GM12878 (cell line): ENCODE results near the gene RXFP1.

ENCODE experiments used
- EZH2 ChIP-seq: IDR thresholded peaks from 2 replicates; pipeline ENCODE4 v1.6.1; 2012; ENCODE audit warnings: low read depth, mild to moderate bottlenecking, control low read depth, inconsistent platforms, low read length, borderline replicate concordance; ENCODE audit not compliant: control insufficient read depth
- PAX5 ChIP-seq: IDR thresholded peaks from 2 replicates; pipeline ENCODE4 v1.6.1; 2011; ENCODE audit warnings: low read depth, low read length, borderline replicate concordance
- RFX5 ChIP-seq: IDR thresholded peaks from 2 replicates; pipeline ENCODE4 v1.6.1; 2011; ENCODE audit warnings: low read depth, low read length, improper control_type of control experiment
- TAF1 ChIP-seq: IDR thresholded peaks from 2 replicates; pipeline ENCODE4 v1.6.1; 2011; ENCODE audit warnings: mild to moderate bottlenecking, low read depth, low read length, borderline replicate concordance
- TF ChIP-seq, protein P1 (sequence below), 3 experiments: IDR thresholded peaks in 2 of 3; conservative IDR thresholded peaks in 1 of 3; 2 replicates each; pipeline ENCODE4 v1.5.1; 2011; ENCODE audit warnings: low read depth in 3 of 3, low read length in 3 of 3, mild to moderate bottlenecking in 3 of 3, control low read depth in 2 of 3, moderate library complexity in 2 of 3, inconsistent platforms in 1 of 3, mixed read lengths in 1 of 3; ENCODE audit not compliant: control insufficient read depth in 2 of 3, insufficient read depth in 1 of 3; ENCODE audit errors: extremely low read depth in 1 of 3
- TF ChIP-seq, protein P2 (sequence below): fragments of 450-650 bp; formaldehyde crosslinking; IDR thresholded peaks from 2 replicates; pipeline ENCODE4 v1.4.0; 2022; ENCODE audit warnings: mild to moderate bottlenecking, moderate library complexity

GRCh38 chr4:158671665-158671914, 149.9 kb downstream of the RXFP1 start, which contains the start of gene C4orf46:
- TF ChIP-seq, protein P1, sequence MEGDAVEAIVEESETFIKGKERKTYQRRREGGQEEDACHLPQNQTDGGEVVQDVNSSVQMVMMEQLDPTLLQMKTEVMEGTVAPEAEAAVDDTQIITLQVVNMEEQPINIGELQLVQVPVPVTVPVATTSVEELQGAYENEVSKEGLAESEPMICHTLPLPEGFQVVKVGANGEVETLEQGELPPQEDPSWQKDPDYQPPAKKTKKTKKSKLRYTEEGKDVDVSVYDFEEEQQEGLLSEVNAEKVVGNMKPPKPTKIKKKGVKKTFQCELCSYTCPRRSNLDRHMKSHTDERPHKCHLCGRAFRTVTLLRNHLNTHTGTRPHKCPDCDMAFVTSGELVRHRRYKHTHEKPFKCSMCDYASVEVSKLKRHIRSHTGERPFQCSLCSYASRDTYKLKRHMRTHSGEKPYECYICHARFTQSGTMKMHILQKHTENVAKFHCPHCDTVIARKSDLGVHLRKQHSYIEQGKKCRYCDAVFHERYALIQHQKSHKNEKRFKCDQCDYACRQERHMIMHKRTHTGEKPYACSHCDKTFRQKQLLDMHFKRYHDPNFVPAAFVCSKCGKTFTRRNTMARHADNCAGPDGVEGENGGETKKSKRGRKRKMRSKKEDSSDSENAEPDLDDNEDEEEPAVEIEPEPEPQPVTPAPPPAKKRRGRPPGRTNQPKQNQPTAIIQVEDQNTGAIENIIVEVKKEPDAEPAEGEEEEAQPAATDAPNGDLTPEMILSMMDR (IDR thresholded peaks at IDR 0.05 in 2 of 3, conservative IDR thresholded peaks at IDR 0.05 in 1 of 3; ENCODE audit: control insufficient read depth in 2 of 3, extremely low read depth in 1 of 3, insufficient read depth in 1 of 3, low read depth in 3 of 3, low read length in 3 of 3), result no peak
- no peak for TF ChIP-seq RFX5
- TF ChIP-seq EZH2, result no peak
- TF ChIP-seq TAF1, result no peak
- TF ChIP-seq PAX5, result no peak
- TF ChIP-seq, protein P2, sequence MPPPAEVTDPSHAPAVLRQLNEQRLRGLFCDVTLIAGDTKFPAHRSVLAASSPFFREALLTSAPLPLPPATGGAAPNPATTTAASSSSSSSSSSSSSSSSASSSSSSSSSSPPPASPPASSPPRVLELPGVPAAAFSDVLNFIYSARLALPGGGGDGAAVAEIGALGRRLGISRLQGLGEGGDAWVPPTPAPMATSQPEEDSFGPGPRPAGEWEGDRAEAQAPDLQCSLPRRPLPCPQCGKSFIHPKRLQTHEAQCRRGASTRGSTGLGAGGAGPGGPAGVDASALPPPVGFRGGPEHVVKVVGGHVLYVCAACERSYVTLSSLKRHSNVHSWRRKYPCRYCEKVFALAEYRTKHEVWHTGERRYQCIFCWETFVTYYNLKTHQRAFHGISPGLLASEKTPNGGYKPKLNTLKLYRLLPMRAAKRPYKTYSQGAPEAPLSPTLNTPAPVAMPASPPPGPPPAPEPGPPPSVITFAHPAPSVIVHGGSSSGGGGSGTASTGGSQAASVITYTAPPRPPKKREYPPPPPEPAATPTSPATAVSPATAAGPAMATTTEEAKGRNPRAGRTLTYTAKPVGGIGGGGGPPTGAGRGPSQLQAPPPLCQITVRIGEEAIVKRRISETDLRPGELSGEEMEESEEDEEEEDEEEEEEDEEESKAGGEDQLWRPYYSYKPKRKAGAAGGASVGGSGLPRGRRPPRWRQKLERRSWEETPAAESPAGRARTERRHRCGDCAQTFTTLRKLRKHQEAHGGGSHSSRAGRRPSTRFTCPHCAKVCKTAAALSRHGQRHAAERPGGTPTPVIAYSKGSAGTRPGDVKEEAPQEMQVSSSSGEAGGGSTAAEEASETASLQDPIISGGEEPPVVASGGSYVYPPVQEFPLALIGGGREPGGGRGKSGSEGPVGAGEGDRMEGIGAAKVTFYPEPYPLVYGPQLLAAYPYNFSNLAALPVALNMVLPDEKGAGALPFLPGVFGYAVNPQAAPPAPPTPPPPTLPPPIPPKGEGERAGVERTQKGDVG (CRISPR knock-in tag), result no peak
